Fibroblast of skin of right biceps (primary cell): ENCODE results near the gene UTP4.

Experiments
- DNase-seq: peaks from one replicate; pipeline ENCODE4 v3.0.0-alpha.2; 2013

Gene UTP4

GRCh38 chr16:69180011-69180338 lies 47.5 kb downstream of the UTP4 start:
- no peak for DNase-seq

- no peak for DNase-seq
These were observed 50.4 kb downstream of the UTP4 start for GRCh38 chr16:69182730-69183416.

GRCh38 chr16:69186642-69187445 lies 54.4 kb downstream of the UTP4 start, which contains the start of gene SNTB2:
Gene SNTB2, plus strand, starts transcription at chr16:69187164. Its CDS starts 3 bp downstream, at chr16:69187167.
- DNase-seq: peak; percentile 90

GRCh38 chr16:69187446-69188235 lies 55.2 kb downstream of the UTP4 start:
- DNase-seq: peak; percentile 42

GRCh38 chr16:69188236-69188549 lies 55.7 kb downstream of the UTP4 start:
- DNase-seq: no peak

- peak; percentile 67 for DNase-seq
These were observed 56.3 kb downstream of the UTP4 start for GRCh38 chr16:69188716-69189115.

GRCh38 chr16:69190046-69190588 lies 57.7 kb downstream of the UTP4 start:
- DNase-seq: no peak

GRCh38 chr16:69190598-69190997 lies 58.1 kb downstream of the UTP4 start:
- DNase-seq: no peak

GRCh38 chr16:69191136-69191535 lies 58.7 kb downstream of the UTP4 start:
- no peak for DNase-seq

- peak; percentile 46 for DNase-seq
These were observed 61.4 kb downstream of the UTP4 start for GRCh38 chr16:69193855-69194254.

- DNase-seq: no peak
These were observed 62.0 kb downstream of the UTP4 start for GRCh38 chr16:69194488-69194887.

GRCh38 chr16:69195369-69196029 lies 63.0 kb downstream of the UTP4 start:
- no peak for DNase-seq

- DNase-seq: no peak
These were observed 65.1 kb downstream of the UTP4 start for GRCh38 chr16:69197573-69197972.

GRCh38 chr16:69199382-69199781 lies 66.9 kb downstream of the UTP4 start:
- peak; percentile 41 for DNase-seq

GRCh38 chr16:69201291-69201690 lies 68.8 kb downstream of the UTP4 start:
- DNase-seq: no peak

- no peak for DNase-seq
These were observed 69.3 kb downstream of the UTP4 start for GRCh38 chr16:69201787-69202186.

- no peak for DNase-seq
These were observed 71.7 kb downstream of the UTP4 start for GRCh38 chr16:69204172-69204571.

- DNase-seq: no peak
These were observed 77.3 kb downstream of the UTP4 start for GRCh38 chr16:69209735-69210134.

GRCh38 chr16:69217433-69217832 lies 85.0 kb downstream of the UTP4 start:
- DNase-seq: peak; percentile 74
